ENCODE data around the gene LRRTM3. TPM values are rescaled to one million over a fixed set of nuclear protein-coding genes. Genes with fewer than 3 reads are reported as not detected.

The LRRTM3 gene
- total RNA-seq, 1 experiment from 2014 or later, result not detected

DNA sequence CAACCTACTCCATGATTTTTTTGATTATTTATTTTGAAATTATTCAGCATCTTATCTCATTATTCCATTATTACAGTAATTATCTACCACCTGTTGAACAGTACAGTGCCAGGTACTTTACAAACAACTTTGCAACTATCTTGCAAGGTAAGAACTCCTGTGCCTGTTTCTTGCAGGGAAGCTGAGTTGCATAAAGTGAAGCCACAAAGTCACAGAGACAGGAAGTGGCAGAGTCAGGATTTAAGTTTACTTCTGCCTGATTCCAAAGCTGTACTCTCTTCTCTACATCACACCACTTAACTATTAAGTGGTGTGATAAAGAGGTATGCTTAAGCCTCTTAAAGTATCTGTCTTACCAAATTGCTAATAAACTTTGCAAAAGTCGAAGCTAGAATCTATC, 80.1 kb downstream of the LRRTM3 start:
- TF ChIP-seq, protein P1, sequence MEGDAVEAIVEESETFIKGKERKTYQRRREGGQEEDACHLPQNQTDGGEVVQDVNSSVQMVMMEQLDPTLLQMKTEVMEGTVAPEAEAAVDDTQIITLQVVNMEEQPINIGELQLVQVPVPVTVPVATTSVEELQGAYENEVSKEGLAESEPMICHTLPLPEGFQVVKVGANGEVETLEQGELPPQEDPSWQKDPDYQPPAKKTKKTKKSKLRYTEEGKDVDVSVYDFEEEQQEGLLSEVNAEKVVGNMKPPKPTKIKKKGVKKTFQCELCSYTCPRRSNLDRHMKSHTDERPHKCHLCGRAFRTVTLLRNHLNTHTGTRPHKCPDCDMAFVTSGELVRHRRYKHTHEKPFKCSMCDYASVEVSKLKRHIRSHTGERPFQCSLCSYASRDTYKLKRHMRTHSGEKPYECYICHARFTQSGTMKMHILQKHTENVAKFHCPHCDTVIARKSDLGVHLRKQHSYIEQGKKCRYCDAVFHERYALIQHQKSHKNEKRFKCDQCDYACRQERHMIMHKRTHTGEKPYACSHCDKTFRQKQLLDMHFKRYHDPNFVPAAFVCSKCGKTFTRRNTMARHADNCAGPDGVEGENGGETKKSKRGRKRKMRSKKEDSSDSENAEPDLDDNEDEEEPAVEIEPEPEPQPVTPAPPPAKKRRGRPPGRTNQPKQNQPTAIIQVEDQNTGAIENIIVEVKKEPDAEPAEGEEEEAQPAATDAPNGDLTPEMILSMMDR (IDR thresholded peaks at IDR 0.05; ENCODE audit: insufficient read depth in 1 of 2, low read depth in 1 of 2, low read length in 1 of 2, severe bottlenecking in 1 of 2, unreplicated experiment in 1 of 2), result no peak
- H3K27me3 Mint-ChIP-seq (ENCODE audit: insufficient read depth, unreplicated experiment), result peaks cover 6% of the 10 kb centered on the region
- POLR2A ChIA-PET, result no interaction called here
- no TSS peak for BruUV-seq (replicated peaks)
- CTCF ChIA-PET, result no interaction called here
- H3K36me3 ChIP-seq (ENCODE audit: control insufficient read depth, insufficient read depth, low read length), result no peaks in the 10 kb centered on the region
- no peaks in the 10 kb centered on the region for H3K27me3 ChIP-seq (replicated peaks; ENCODE audit: control insufficient read depth, insufficient read depth, low read length)
- H3K4me3 Mint-ChIP-seq (ENCODE audit: unreplicated experiment), result no peak overlapping the region
- intact Hi-C loops (cut with micrococcal nuclease; ENCODE audit: unreplicated experiment), result no loop called here
- no peak overlapping the region for H3K4me3 ChIP-seq (ENCODE audit: low read depth, low read length)
- DNase-seq, result no peak
- no peaks in the 10 kb centered on the region for H3K36me3 Mint-ChIP-seq (ENCODE audit: insufficient read depth, unreplicated experiment)
- no peaks in the 10 kb centered on the region for H3K9me3 Mint-ChIP-seq (ENCODE audit: unreplicated experiment)
- no peaks in the 10 kb centered on the region for H3K4me1 Mint-ChIP-seq (ENCODE audit: low read depth, unreplicated experiment)
- H3K27ac Mint-ChIP-seq (ENCODE audit: unreplicated experiment), result no peak overlapping the region
- H3K4me1 ChIP-seq, result no peaks in the 10 kb centered on the region
- no peaks in the 10 kb centered on the region for H3K9me3 ChIP-seq

- Histone ChIP-seq H3K4me1 (no peaks in the 10 kb centered on the region), H3K4me3 (ENCODE audit: low read depth, low read length) (no peak overlapping the region), H3K27me3 (replicated peaks; ENCODE audit: control insufficient read depth, insufficient read depth, low read length) (no peaks in the 10 kb centered on the region), H3K9me3 (no peaks in the 10 kb centered on the region), H3K36me3 (ENCODE audit: control insufficient read depth, insufficient read depth, low read length) (no peaks in the 10 kb centered on the region)
- CTCF ChIA-PET, result no interaction called here
- Mint-ChIP-seq H3K36me3 (ENCODE audit: insufficient read depth, unreplicated experiment) (no peaks in the 10 kb centered on the region), H3K27ac (ENCODE audit: unreplicated experiment) (no peak overlapping the region), H3K9me3 (ENCODE audit: unreplicated experiment) (no peaks in the 10 kb centered on the region), H3K4me1 (ENCODE audit: low read depth, unreplicated experiment) (no peaks in the 10 kb centered on the region), H3K27me3 (ENCODE audit: insufficient read depth, unreplicated experiment) (peaks cover 10% of the 10 kb centered on the region), H3K4me3 (ENCODE audit: unreplicated experiment) (no peak overlapping the region)
- TF ChIP-seq, protein P1 (IDR thresholded peaks at IDR 0.05; ENCODE audit: insufficient read depth in 1 of 2, low read depth in 1 of 2, low read length in 1 of 2, severe bottlenecking in 1 of 2, unreplicated experiment in 1 of 2), result no peak
- POLR2A ChIA-PET, result no interaction called here
- intact Hi-C loops (cut with micrococcal nuclease; ENCODE audit: unreplicated experiment), result no loop called here
- no TSS peak for BruUV-seq (replicated peaks)
- no peak for DNase-seq
Measured at GRCh38 chr10:67011480-67011879, 85.6 kb downstream of the LRRTM3 start.

GRCh38 chr10:67011981-67012380, 86.1 kb downstream of the LRRTM3 start:
- ChIA-PET POLR2A (no interaction called here), CTCF (interaction anchor here (0.6 kb wide), 1 partner anchor 24 kb away, joined by 3 read pairs; no protein-coding TSS in a partner anchor)
- TF ChIP-seq, protein P1 (IDR thresholded peaks at IDR 0.05; ENCODE audit: insufficient read depth in 1 of 2, low read depth in 1 of 2, low read length in 1 of 2, severe bottlenecking in 1 of 2, unreplicated experiment in 1 of 2), result no peak
- Mint-ChIP-seq H3K27ac (ENCODE audit: unreplicated experiment) (no peak overlapping the region), H3K4me1 (ENCODE audit: low read depth, unreplicated experiment) (no peaks in the 10 kb centered on the region), H3K27me3 (ENCODE audit: insufficient read depth, unreplicated experiment) (peaks cover 10% of the 10 kb centered on the region), H3K9me3 (ENCODE audit: unreplicated experiment) (no peaks in the 10 kb centered on the region), H3K4me3 (ENCODE audit: unreplicated experiment) (no peak overlapping the region), H3K36me3 (ENCODE audit: insufficient read depth, unreplicated experiment) (no peaks in the 10 kb centered on the region)
- Histone ChIP-seq H3K27me3 (replicated peaks; ENCODE audit: control insufficient read depth, insufficient read depth, low read length) (no peaks in the 10 kb centered on the region), H3K36me3 (ENCODE audit: control insufficient read depth, insufficient read depth, low read length) (no peaks in the 10 kb centered on the region), H3K4me1 (no peaks in the 10 kb centered on the region), H3K9me3 (no peaks in the 10 kb centered on the region), H3K4me3 (ENCODE audit: low read depth, low read length) (no peak overlapping the region)
- DNase-seq, result no peak
- intact Hi-C loops (cut with micrococcal nuclease; ENCODE audit: unreplicated experiment), result no loop called here
- no TSS peak for BruUV-seq (replicated peaks)

Data from Caco-2 (cell line).